Fibroblast of pulmonary artery (primary cell): Measurements from ENCODE around the gene OR10K1.

Experiments
- DNase-seq: peaks from one replicate; pipeline ENCODE4 v3.0.0-alpha.2; 2010; ENCODE audit warnings: low read depth
- H3K4me3 ChIP-seq: replicated peaks from 2 replicates; pipeline ENCODE4 v1.5.1; 2011; ENCODE audit warnings: low read depth, mild to moderate bottlenecking, control low read depth, low read length, moderate library complexity
- CTCF ChIP-seq: IDR thresholded peaks from 2 replicates; pipeline ENCODE4 v1.5.1; 2011; ENCODE audit warnings: mild to moderate bottlenecking, control low read depth, low read length, inconsistent platforms; ENCODE audit errors: missing control alignments

OR10K1 gene

DNA sequence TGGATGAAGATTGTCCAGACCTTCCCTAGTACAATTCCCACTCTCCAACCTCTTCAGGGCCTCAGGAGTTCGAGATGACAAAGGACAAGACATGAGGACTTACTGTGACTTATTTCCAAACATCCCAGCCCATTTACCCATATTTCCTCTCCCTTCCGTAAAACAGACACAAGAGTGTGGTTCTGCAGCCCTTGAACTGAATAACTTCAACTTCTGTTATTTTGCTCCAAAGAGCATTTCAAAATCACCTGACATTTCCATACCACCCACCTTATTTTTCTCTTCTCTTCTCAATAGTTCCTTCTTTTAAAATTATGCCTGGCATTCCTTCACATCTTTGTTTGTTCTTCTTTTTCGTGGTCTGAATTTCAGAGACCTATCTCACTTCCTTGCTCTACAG, 26.9 kb upstream of the OR10K1 start:
- no peak overlapping the region for H3K4me3 ChIP-seq
- no peak for TF ChIP-seq CTCF
- DNase-seq = no peak

- H3K4me3 ChIP-seq = no peak overlapping the region
- TF ChIP-seq CTCF = no peak
- DNase-seq = no peak
Observed at GRCh38 chr1:158445376-158445775, 16.3 kb upstream of the OR10K1 start.

- no peak for TF ChIP-seq CTCF
- H3K4me3 ChIP-seq = no peak overlapping the region
- DNase-seq = no peak
Observed at GRCh38 chr1:158454537-158454936, 7.1 kb upstream of the OR10K1 start.

DNA sequence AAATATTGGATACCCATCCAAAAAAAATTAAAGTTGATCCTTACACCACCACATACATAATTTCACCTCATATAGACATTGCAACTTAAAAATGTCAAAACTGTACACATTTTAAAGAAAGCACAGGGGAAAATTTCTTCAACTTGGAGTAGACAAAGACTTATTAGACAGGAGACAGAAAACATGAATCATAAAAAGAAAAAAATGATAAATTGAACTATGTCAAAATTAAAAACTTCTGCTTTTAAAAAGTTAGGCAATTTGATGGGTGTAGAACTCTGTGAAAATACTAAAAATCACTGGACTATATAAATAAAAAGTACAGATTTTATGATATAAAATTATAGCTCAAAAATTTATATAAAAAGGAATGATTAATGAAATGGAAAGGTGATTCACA, 4.4 kb upstream of the OR10K1 start:
- no peak overlapping the region for H3K4me3 ChIP-seq
- no peak for TF ChIP-seq CTCF
- DNase-seq = no peak

DNA sequence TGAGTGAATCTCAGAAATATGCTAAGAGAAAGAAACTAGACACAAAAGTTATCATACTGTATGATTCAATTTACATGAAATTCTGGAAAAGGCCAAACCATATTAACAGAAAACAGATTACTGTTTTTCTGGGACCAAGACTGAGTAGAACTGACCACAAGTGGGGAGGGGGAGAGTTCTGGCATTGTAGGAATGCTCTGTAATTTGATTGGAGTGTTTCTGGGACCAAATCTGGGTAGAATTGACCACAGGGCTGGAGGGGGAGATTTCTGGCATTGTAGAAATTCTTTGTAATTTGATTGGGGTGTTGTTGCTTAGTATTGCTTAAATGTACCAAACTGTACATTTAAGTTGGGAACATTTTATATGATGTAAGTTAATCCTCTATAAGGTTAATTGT, 3.4 kb upstream of the OR10K1 start:
- no peak for DNase-seq
- TF ChIP-seq CTCF = no peak
- no peak overlapping the region for H3K4me3 ChIP-seq

DNA sequence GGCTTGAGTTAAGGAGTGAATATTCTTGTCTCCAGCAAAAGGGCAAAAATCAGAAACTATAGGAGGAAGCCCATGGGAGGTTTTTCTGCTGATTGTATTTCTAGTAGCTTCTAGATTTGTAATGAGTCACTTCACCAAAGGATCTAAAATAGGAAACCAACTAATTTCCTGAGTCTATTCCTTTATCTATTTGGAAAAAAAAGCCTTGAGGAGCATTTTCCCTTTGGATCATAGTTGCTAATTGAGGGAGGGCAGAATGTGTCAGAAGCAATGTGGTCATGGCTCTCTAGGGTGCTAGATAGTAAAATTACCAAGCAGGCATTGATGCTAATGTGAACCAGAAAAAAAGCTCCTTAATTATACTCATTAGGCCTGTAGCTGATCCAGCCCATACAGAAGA, 10.3 kb downstream of the OR10K1 start, which contains the start of gene OR10R2:
OR10R2 (plus strand) TSS at position 301 of the 400 bp plus-strand sequence. CDS start 106 bp downstream, outside the sequence.
- TF ChIP-seq CTCF = no peak
- no peak within 1 kb of the TSS for H3K4me3 ChIP-seq
- no peak for DNase-seq

DNA sequence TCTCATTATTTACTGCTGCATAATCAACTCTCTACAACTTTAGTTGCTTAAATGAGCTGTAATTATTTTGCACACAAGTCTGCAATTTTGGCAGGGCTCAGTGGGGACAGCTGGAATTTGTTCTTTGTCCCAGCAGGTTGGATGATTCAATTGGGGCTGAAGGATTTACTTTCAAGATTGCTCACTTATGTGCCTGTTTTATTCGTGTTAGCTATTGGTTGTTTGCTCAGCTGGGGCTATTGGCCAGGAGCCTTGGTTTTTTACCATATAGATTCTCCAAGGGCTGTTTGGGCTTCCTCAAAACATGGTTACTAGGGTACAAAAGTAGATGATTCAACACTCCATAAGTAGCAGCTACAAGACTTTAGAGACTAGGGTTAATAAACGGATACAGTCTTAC, 23.8 kb downstream of the OR10K1 start:
- TF ChIP-seq CTCF = no peak
- no peak overlapping the region for H3K4me3 ChIP-seq
- no peak for DNase-seq
